NCI-H446 (cell line): Measurements from ENCODE around the gene NASP.

Source experiments
- DNase-seq, 2 experiments: peaks; one replicate each; lab custom pipeline; 2025; lab: John Stamatoyannopoulos, UW

The NASP gene

GRCh38 chr1:45620588-45621500 lies 37.0 kb downstream of the NASP start:
- no peak for DNase-seq

GRCh38 chr1:45621501-45621836 lies 37.6 kb downstream of the NASP start:
- no peak for DNase-seq

DNA sequence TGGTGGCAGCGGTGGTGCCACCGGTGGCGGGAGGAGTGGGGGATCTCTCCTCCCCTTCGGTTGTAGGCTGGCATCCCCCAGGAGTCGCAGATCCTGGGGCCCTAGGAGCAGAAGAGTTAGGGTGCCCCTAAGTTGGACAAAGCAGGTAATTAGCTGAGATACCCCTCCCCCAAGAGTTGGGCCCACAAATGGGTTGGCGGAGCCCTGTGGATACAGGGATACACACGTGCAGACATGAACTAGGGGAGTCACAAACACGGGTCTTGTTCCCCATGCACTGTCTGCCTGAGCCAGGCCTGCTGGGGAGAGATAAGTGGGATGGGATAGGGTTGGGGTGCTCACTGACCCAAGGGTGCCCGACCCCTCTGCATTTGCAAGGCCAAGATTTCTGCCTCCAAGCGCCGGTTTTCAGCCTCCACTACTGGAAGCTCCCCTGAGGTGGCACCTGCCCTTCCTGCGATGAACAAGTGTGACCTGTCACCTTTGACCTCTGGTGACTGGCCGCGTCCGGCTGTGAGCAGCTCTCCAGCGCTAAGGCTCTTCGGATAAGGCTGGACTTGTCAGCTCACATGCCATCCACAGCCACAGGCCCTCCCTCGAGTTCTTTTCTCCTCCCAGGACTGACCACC lies 38.2 kb downstream of the NASP start:
- no peak for DNase-seq

DNA sequence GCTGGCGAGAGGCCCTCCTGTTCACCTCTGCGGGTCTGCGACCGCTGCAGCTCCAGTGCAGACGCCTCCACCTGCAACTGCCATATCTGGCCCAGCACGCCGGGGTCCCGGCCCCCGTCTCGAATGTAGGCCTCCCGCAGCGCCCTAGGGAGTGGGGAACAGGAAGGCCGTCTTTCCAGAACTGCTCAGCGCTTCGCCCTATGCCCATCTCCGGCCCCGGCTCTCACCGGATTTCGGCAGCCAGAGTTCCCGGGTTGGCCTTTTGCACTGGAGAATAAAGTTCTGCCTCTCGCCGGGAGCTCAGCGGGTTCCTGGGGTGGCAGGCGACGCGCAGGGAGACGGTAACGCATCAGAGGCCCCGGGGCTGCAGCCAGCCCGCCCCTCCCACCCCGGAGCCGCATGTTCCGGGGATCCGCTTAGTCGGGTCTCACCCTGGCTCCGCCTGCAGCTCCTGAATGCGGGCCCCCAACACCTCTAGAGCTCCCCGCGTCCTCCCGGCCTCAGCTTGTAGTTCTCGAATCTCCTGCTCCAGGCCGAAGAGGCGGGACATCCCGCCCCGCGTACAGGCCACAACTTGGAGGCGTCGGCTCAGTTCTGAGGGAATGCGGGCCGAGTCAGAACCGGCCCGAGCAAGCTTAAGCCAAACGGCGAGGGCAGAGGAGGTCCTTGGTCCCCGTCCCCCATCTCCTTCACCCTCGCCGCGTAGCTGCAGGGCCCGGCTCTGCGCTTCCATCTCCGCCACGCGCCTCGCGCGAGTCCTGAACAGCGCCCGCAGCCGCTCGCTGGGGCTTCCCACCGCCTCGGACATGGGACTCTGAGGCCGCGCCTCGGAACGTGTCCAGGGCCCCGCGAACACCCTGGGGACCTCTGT lies 38.9 kb downstream of the NASP start:
- no peak for DNase-seq

- DNase-seq, result no peak
Observed at GRCh38 chr1:45623972-45624371, 40.1 kb downstream of the NASP start, which contains the start of gene CCDC17. TSS of gene CCDC17 (minus strand) at chr1:45624054. CDS start at chr1:45623909, 145 bp downstream.

- DNase-seq, result no peak
Observed at GRCh38 chr1:45629035-45629434, 45.2 kb downstream of the NASP start.

DNA sequence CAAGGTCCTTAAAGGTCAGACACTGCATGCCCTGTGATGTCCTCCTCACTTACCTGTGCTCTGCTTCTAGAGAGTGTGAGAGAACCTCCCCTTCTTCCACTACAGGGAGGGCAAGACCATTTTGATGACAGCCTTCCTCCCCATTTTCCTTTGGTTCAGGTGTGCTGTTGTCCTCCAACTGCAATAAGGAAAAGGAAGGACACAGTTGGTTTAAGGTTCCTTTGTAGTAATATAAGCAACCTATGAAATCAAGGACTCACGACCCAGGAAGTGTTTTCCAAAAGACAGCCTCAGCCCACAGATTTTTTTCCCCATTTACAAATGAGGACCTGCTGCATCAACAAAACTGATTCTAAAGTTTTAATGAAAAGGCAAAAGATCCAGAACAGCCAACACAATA lies 46.6 kb downstream of the NASP start:
- DNase-seq, result no peak

- DNase-seq, result no peak
Observed at GRCh38 chr1:45635211-45635610, 51.4 kb downstream of the NASP start.

DNA sequence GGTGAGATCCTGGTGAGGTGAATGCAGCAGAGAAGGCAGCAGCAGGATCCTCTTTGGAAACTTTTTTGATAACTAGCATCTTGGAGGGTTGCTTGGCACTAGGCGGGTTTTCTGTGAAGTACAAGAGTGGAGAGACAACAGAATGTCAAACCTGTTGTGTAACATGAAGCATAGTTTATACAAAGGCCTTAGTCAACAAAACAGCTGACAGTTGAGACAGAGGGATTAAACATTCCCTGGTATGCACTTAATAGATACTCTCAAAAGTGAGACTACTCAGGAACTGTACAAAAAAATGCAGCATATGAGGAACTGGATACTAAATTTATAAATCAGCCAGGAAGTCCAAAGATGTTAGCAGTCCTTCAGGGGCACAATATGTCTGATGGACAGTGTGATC lies 56.5 kb downstream of the NASP start:
- DNase-seq, result no peak

GRCh38 chr1:45643321-45643720 lies 59.5 kb downstream of the NASP start:
- DNase-seq, result no peak

DNA sequence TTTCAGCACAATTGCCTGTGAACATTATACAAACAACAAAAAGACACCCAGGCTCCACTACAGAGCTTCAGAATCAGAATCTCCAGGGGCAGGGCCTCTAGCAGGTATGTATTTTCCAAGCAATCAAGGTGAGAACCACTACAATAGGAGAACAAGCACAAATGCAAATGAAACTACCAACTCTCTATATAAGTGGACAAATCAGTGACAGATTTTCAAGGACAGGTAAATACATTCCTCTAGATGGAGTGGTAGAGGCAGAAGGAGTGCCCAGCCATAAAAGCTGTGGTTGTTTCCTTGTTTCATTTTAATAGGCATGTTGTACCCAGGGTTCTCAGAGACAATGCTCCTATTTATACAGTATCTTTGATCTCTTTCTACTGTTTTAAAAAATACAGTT lies 60.1 kb downstream of the NASP start:
- no peak for DNase-seq

GRCh38 chr1:45644661-45645060 lies 60.8 kb downstream of the NASP start:
- DNase-seq, result no peak

- no peak for DNase-seq
Observed at GRCh38 chr1:45647248-45648021, 63.6 kb downstream of the NASP start.

DNA sequence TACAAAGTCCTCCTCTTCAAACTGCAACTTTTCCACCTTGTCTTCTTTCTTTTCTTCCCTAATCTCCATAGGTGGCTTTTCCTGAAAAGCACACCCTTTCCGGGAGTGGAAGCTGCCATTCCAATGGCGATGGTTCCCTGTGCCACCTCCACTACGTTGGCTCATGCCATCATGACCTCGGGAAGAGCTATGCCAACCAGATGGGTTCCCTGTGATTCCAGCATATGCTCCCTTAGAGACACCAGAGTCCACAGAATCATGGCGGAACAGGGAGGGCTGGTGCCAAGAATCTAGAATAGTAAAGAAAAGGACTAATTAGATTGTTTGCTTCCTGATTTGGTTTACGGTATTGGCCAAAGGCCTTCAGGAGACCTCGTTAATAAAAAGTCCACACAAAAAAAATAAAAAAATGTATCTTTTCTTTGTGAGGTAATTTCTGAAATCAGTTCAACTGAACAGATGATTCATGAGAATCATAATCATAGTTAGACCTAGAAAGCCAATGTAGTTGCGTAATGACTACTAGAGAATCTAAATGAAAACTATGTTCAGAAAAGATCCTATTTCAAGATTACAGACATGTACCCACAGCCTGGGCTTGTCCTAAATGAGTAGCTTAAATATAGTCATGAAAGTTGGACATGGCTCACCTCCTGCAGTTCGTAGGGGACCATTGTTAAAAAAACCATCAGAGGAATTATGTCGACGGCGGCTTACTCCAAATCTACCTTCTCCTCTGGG lies 70.9 kb downstream of the NASP start:
- DNase-seq, result no peak

GRCh38 chr1:45656573-45657226 lies 72.9 kb downstream of the NASP start:
- DNase-seq, result no peak

- no peak for DNase-seq
Observed at GRCh38 chr1:45658171-45658570, 74.3 kb downstream of the NASP start.

- DNase-seq, result no peak
Observed at GRCh38 chr1:45659222-45659621, 75.4 kb downstream of the NASP start.

DNA sequence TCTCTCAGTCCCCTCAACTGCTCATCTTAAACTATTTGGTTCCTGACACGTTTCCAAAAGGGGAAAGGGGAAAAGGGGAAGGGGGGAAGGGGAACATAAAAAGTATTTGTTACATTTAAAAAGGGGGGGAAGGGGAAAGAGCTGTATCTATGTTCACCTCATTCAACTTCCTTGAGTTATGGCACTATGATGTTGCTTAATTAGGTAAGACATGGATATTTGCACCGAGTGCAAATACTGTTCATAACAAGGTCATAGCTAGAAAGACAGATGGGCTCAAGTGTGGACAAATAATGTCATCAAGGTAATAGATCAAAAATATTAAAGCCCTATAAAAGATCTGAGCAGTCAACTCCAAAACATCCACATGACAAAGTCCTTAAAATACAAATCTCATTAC lies 76.5 kb downstream of the NASP start:
- no peak for DNase-seq

DNA sequence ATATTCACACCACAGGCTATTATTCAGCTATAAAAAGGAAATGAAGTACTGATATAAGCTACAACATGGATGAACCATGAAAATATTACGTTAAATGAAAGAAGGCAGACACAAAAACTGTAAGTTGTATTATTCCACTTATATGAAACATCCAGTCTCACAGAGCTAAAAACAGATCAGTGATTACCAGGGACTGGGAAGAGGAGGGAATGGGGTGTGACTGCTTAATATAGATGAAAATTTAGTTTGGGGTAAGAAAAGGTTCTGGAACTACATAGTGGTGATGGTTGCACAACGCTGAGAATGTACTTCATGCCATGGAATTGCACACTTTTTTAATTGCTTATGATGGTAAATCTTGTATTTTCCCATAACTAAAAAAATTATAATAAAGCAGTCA lies 83.0 kb downstream of the NASP start:
- DNase-seq, result no peak

- no peak for DNase-seq
Observed at GRCh38 chr1:45667321-45668111, 83.7 kb downstream of the NASP start.
